ENCODE measurements around the gene AGFG2. TPM values are rescaled to one million over a fixed set of nuclear protein-coding genes. Genes with fewer than 3 reads are reported as not detected.
A peak's percentile ranks its signal among the peaks of the same experiment; 100 is the strongest.

Gene AGFG2
- total RNA-seq, 2 experiments from 2014 or later: 52.4 to 55.4 TPM

DNA sequence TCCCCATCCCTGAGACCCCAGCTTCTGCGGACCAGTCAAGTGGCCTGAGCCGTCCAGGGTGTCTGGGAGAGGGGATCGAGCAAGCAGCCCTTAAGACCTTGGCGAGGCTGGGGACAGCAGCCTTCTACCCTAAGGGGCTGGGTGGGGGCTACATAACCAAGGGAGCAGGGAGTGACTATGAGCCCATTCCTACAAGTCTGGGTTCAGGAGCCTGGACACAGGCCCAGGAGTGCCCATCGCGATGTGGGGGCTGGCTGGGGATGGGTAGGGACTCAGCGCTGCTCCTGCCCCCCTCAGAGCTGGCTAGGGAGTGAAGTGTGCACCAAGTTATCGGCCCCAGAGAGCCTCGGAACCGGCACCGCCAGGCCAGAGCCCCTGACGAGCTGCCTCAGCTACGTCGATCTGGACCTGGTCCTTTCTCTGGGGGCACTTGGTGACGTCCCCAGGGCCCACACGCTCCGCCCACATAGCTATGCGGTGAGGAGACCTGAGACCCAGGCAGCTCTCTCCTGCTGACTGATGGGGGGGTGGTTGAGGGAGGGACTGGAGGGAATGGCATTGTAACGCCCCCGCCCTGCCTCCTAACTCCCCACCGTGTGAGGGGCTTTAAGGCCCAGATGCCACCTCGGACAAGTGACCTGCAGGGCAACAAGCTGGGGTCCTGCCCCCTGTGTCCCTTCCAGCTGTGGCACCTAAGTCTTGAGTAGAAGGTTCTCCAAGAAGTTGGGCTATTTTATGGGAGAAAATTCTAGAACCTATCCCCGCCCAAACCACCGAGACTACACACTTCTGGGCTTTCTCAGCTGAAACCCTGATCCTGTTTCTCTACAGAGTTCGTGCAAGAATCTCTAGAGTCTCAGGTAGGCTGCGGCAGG, 32.2 kb downstream of the AGFG2 start:
- no peak overlapping the region for H3K4me3 Mint-ChIP-seq
- H3K27ac Mint-ChIP-seq: no peak overlapping the region

GRCh38 chr7:100571829-100572116, 32.8 kb downstream of the AGFG2 start:
- no peak for DNase-seq
- H3K4me1 Mint-ChIP-seq: peaks cover 33% of the 10 kb centered on the region
- no peaks in the 10 kb centered on the region for H3K9me3 Mint-ChIP-seq

More for the DNA sequence above, 32.2 kb downstream of the AGFG2 start:
- no peak for DNase-seq
- Mint-ChIP-seq H3K36me3 (peaks cover 2% of the 10 kb centered on the region), H3K4me1 (peaks cover 33% of the 10 kb centered on the region), H3K9me3 (no peaks in the 10 kb centered on the region), H3K27me3 (no peaks in the 10 kb centered on the region)

GRCh38 chr7:100572281-100572948, 33.4 kb downstream of the AGFG2 start:
- Mint-ChIP-seq H3K9me3 (no peaks in the 10 kb centered on the region), H3K4me3 (no peak overlapping the region), H3K27me3 (no peaks in the 10 kb centered on the region), H3K27ac (peak overlapping the region; percentile 38), H3K36me3 (peaks cover 5% of the 10 kb centered on the region), H3K4me1 (peaks cover 30% of the 10 kb centered on the region)
- no peak for DNase-seq

More at GRCh38 chr7:100571829-100572116, 32.8 kb downstream of the AGFG2 start:
- no peak overlapping the region for H3K4me3 Mint-ChIP-seq
- H3K27ac Mint-ChIP-seq: peak overlapping the region; percentile 38
- H3K36me3 Mint-ChIP-seq: peaks cover 5% of the 10 kb centered on the region
- H3K27me3 Mint-ChIP-seq: no peaks in the 10 kb centered on the region

DNA sequence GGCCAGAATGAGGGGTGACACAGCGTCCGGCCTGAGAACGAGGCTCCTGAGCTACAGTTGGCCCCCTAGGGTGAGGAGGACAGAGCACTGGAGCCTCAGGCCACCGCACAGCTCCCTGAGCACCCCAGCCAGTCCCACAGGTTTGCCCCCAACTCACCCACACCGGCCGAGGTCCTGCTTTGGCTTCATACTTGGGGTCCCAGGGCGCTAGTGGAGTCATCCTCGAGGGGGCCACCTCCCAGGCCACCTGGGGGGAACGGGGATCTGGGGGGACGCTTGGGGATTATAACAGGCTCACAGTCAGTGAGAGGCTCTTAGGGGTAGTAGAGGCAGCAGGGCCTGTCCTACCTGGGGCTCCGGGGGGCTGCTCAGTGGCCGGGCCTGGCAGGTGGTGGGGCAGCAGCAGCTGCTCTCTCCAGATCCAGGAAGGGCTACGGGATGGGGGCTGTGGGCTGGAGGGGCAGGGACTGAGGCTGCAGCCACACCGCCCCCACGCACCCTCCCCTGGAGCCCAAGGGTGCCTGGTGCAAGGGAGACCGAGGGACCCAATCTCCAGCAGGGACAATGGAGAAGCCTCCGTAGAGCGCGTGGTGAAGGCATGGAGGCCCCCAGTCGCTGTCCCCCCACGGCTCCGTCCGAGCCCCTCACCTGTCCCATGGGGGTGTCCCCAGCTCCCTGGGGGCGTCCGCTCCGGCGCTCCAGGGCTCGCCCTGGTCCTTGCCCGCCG, 34.1 kb downstream of the AGFG2 start:
- H3K4me1 Mint-ChIP-seq: peaks cover 23% of the 10 kb centered on the region

DNA sequence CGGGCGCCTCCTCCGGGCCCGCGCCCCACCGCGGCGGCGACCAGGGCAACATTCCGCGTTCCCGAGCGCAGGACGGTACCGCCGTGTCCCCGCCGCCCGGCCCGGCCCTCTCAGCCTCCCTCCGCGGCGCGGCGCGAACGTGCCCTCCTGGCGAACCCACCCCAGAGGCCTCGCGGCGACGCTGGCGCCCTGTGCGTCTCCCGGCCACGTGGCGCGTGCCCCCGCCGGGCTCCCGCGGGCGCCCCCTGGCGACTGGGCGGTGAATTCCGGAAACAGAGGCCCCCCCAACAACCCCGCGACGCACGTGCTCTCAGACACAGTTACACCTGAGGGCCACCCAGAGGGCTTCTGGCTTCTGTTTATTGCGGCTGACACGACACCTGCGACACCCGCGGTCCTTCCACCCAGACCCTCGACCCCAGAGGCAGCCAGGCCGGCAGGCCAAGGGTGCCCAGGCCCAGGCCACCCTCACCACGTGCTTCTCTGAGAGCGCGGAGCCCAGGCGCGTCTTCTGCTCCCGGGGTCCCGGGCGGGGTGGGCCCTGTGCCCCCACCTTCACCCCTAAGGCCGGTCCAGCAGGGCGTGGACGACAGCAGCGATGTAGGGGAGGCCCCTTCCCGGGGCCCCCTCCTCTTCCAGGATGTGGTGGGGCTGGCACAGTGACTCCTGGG, 34.8 kb downstream of the AGFG2 start, which contains the start of gene SAP25:
Gene SAP25 (minus strand): TSS at position 210 of the 671 bp plus-strand sequence. CDS start 158 bp downstream, at position 52.
- H3K36me3 Mint-ChIP-seq: peaks cover 5% of the 10 kb centered on the region
- H3K9me3 Mint-ChIP-seq: no peaks in the 10 kb centered on the region
- no peaks in the 10 kb centered on the region for H3K27me3 Mint-ChIP-seq
- no peak within 1 kb of the TSS for H3K4me3 Mint-ChIP-seq
- DNase-seq: no peak
- H3K27ac Mint-ChIP-seq: no peak within 1 kb of the TSS
- H3K4me1 Mint-ChIP-seq: peaks cover 19% of the 10 kb centered on the region

More for the DNA sequence above, 34.1 kb downstream of the AGFG2 start:
- no peak for DNase-seq
- Mint-ChIP-seq H3K27me3 (no peaks in the 10 kb centered on the region), H3K9me3 (no peaks in the 10 kb centered on the region), H3K4me3 (no peak overlapping the region), H3K36me3 (peaks cover 5% of the 10 kb centered on the region), H3K27ac (no peak overlapping the region)

DNA sequence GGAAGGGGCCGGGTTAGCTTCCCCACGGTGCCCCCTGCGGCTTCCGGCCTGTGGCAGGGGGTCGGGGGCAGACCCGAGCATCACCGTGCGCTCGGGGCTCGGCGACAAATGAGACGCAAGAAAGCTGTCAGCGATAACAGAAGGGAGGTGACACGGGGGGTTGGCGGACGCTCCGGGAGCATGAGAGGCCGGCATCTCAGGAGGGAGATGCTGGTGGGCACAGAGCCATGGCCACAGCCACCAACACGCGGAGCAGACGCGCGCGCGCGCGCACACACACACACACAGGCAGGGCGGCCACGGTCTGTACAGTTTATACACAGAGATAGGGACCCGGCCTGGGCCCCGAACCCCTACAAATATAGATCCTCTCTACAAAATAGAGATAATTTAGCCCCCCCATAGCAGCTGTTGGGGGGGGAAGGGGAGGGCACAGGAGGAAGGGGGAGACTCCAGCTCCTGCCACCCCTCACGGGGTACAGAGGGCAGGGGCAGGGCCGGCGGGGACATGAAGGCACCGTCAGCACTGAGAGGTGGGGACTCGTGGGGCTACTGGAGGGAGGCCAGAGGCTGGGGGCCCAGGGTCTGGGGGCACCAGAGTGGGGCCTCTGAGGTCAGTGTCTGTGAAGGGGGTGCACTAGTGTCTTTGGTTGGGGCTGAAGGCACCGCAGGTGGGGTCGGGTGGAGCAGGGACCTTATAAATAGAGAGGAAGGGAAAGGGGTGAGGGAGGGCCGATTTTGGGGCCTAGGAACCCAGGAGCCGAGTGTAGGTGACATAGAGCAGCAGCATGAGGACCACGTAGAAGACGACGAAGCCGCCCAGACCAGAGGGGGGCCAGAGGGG, 35.6 kb downstream of the AGFG2 start:
- H3K4me1 Mint-ChIP-seq: peaks cover 12% of the 10 kb centered on the region
- peaks cover 7% of the 10 kb centered on the region for H3K36me3 Mint-ChIP-seq
- H3K4me3 Mint-ChIP-seq: no peak overlapping the region
- H3K27me3 Mint-ChIP-seq: no peaks in the 10 kb centered on the region
- no peak overlapping the region for H3K27ac Mint-ChIP-seq
- DNase-seq: no peak
- H3K9me3 Mint-ChIP-seq: no peaks in the 10 kb centered on the region

DNA sequence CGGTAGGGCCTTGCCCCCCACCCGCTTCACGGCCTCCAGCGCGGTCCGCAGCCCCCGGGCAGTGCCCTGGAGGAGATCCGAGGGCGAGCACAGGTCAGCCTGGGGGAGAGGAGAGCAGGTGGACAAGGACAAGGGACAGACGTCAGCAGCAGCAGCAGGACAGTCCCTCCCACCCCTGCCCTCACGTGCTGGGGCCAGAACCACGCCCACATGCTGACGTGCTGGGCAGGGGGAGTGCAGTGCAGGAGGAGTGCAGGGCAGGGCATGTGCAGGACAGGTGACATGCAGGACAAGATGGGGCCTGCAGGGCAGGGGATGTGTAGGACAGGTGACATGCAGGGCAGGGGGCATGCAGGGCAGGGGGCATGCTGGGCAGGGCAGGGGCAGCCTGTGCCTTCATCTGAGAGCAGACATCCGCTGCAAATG, 36.2 kb downstream of the AGFG2 start:
- no peak for DNase-seq
- Mint-ChIP-seq H3K27ac (no peak overlapping the region), H3K4me1 (peaks cover 11% of the 10 kb centered on the region), H3K36me3 (peaks cover 9% of the 10 kb centered on the region), H3K9me3 (no peaks in the 10 kb centered on the region), H3K4me3 (no peak overlapping the region), H3K27me3 (no peaks in the 10 kb centered on the region)

DNA sequence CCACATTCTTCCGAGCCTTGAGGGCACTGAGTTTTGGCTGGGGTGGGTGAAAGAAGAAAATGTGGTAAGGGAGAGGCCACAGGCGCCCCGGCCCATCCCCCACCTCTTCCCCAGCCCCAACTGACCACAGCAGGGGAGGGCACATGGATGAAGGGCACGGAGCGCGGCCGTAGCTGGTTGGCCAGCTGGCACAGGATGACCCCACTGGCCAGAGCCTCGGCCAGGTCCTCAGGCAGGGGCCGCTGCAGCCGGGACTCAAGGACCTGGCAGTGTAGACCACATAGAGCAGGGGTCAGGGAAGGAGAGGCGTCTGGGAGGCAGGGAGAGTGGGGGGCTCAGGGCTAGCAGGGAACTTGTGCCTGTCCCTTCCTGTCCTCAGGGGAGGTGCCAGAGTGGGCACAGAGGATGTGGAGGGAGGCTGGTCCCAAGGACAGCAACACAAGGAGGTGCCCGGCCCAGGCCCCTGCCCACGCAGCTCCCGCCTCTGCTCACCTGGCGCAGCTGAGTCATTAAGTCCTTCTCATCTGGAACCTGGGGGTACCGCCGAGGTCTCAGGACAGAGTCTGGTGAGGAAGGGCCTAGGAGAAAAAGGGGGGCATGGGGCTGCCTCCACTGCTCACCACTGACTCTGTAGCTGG, 36.9 kb downstream of the AGFG2 start:
- no peaks in the 10 kb centered on the region for H3K9me3 Mint-ChIP-seq
- H3K36me3 Mint-ChIP-seq: peaks cover 9% of the 10 kb centered on the region
- peaks cover 11% of the 10 kb centered on the region for H3K4me1 Mint-ChIP-seq
- no peak overlapping the region for H3K4me3 Mint-ChIP-seq
- no peak overlapping the region for H3K27ac Mint-ChIP-seq
- DNase-seq: no peak
- H3K27me3 Mint-ChIP-seq: no peaks in the 10 kb centered on the region

DNA sequence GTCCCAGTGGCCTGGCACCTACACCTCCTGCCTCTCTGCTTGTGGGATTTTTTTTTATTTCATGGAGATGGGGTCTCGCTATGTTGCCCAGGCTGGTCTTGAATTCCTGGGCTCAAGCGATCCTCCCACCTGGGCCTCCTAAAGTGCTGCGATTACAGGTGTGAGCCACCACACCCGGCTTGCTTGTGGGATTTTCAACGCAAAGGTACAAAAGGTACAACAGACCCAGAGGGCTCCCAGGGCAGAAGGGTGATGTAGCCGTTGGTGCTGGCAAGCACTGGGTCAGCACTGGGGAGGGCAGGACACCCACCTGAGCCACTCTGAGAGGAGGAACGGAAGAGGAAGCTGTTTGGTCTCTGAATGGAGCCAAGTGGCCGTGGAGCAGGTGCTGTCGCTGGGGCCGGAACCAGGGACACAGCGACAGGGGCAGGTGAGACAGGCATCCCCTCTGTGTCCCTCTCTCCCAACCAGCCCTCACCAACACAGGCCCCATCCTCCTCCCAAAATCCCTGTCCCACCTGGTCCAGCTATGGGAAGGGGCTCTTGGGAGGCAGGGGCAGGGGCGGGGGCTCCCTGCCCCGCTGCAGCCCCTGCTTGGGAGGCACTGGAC, 37.5 kb downstream of the AGFG2 start:
- no peaks in the 10 kb centered on the region for H3K27me3 Mint-ChIP-seq
- H3K9me3 Mint-ChIP-seq: no peaks in the 10 kb centered on the region
- H3K4me3 Mint-ChIP-seq: no peak overlapping the region
- DNase-seq: no peak
- no peak overlapping the region for H3K27ac Mint-ChIP-seq
- H3K36me3 Mint-ChIP-seq: peaks cover 9% of the 10 kb centered on the region
- H3K4me1 Mint-ChIP-seq: peaks cover 8% of the 10 kb centered on the region

GRCh38 chr7:100577103-100577502, 38.1 kb downstream of the AGFG2 start:
- no peaks in the 10 kb centered on the region for H3K9me3 Mint-ChIP-seq
- peaks cover 2% of the 10 kb centered on the region for H3K4me1 Mint-ChIP-seq
- no peak overlapping the region for H3K4me3 Mint-ChIP-seq
- peaks cover 9% of the 10 kb centered on the region for H3K36me3 Mint-ChIP-seq
- no peak for DNase-seq
- H3K27ac Mint-ChIP-seq: no peak overlapping the region
- no peaks in the 10 kb centered on the region for H3K27me3 Mint-ChIP-seq

GRCh38 chr7:100577507-100577906, 38.5 kb downstream of the AGFG2 start:
- Mint-ChIP-seq H3K27me3 (no peaks in the 10 kb centered on the region), H3K9me3 (no peaks in the 10 kb centered on the region), H3K36me3 (peaks cover 9% of the 10 kb centered on the region), H3K27ac (no peak overlapping the region), H3K4me3 (no peak overlapping the region), H3K4me1 (peaks cover 4% of the 10 kb centered on the region)
- no peak for DNase-seq

GRCh38 chr7:100578246-100579183, 39.5 kb downstream of the AGFG2 start:
- Mint-ChIP-seq H3K36me3 (peaks cover 9% of the 10 kb centered on the region), H3K4me1 (peaks cover 10% of the 10 kb centered on the region), H3K27me3 (no peaks in the 10 kb centered on the region), H3K27ac (no peak overlapping the region), H3K9me3 (no peaks in the 10 kb centered on the region), H3K4me3 (no peak overlapping the region)
- no peak for DNase-seq

Measured in activated naive CD8-positive, alpha-beta T cell treated with anti-CD3 and anti-CD28 coated beads for 36 hours (primary cell).